ENCODE data around the gene OR10H3.
"Not testable (repeated sequence)": the region's sequence is repeated elsewhere in the genome, so short reads cannot be mapped to it uniquely, and the experiment has no call there.

OR10H3 gene

GRCh38 chr19:15776991-15777970 lies 39.5 kb downstream of the OR10H3 start:
- H3K4me3 ChIP-seq (ENCODE audit: low read depth, low read length), result no peak overlapping the region
- TF ChIP-seq CTCF (IDR thresholded peaks at IDR 0.05; ENCODE audit: low read depth, low read length), result no peak

GRCh38 chr19:15779756-15780476 lies 42.1 kb downstream of the OR10H3 start:
- no peak for TF ChIP-seq CTCF (IDR thresholded peaks at IDR 0.05; ENCODE audit: low read depth, low read length)

GRCh38 chr19:15780610-15781418 lies 43.0 kb downstream of the OR10H3 start:
- no peak overlapping the region for H3K4me3 ChIP-seq (ENCODE audit: low read depth, low read length)
- no peak for TF ChIP-seq CTCF (IDR thresholded peaks at IDR 0.05; ENCODE audit: low read depth, low read length)

More at GRCh38 chr19:15779756-15780476, 42.1 kb downstream of the OR10H3 start:
- H3K4me3 ChIP-seq (ENCODE audit: low read depth, low read length), result no peak overlapping the region

- no peak overlapping the region for H3K4me3 ChIP-seq (ENCODE audit: low read depth, low read length)
- TF ChIP-seq CTCF (IDR thresholded peaks at IDR 0.05; ENCODE audit: low read depth, low read length), result no peak
Observed at GRCh38 chr19:15781661-15782060, 43.9 kb downstream of the OR10H3 start.

GRCh38 chr19:15782211-15782610 lies 44.4 kb downstream of the OR10H3 start:
- no peak overlapping the region for H3K4me3 ChIP-seq (ENCODE audit: low read depth, low read length)
- TF ChIP-seq CTCF (IDR thresholded peaks at IDR 0.05; ENCODE audit: low read depth, low read length), result no peak

- H3K4me3 ChIP-seq (ENCODE audit: low read depth, low read length), result not testable (repeated sequence)
Observed at GRCh38 chr19:15782896-15783295, 45.1 kb downstream of the OR10H3 start.

- no peak for TF ChIP-seq CTCF (IDR thresholded peaks at IDR 0.05; ENCODE audit: low read depth, low read length)
Observed at GRCh38 chr19:15787611-15788155, 49.9 kb downstream of the OR10H3 start, which contains the start of gene OR10H5. Gene OR10H5, plus strand, starts transcription at chr19:15787661. Its CDS starts 6,388 bp downstream, at chr19:15794049.

More at GRCh38 chr19:15787611-15788155, 49.9 kb downstream of the OR10H3 start, which contains the start of gene OR10H5:
- no peak within 1 kb of the TSS for H3K4me3 ChIP-seq (ENCODE audit: low read depth, low read length)
